HL-60 (cell line): ENCODE results near the gene MYRIP.

Experiments used
- CTCF ChIP-seq: IDR thresholded peaks from one replicate; pipeline ENCODE4 v1.5.1; 2011; ENCODE audit warnings: low read length, control low read depth, inconsistent platforms; ENCODE audit not compliant: insufficient read depth
- GABPA ChIP-seq: IDR thresholded peaks from 2 replicates; pipeline ENCODE4 v1.6.1; 2012; ENCODE audit warnings: low read depth
- POLR2AphosphoS5 ChIP-seq: IDR thresholded peaks from 2 replicates; pipeline ENCODE4 v1.6.1; 2012; ENCODE audit warnings: low read depth
- REST ChIP-seq: IDR thresholded peaks from 2 replicates; pipeline ENCODE4 v1.6.1; 2012; ENCODE audit warnings: low read depth; ENCODE audit not compliant: insufficient replicate concordance
- SPI1 ChIP-seq: IDR thresholded peaks from 2 replicates; pipeline ENCODE4 v1.6.1; 2012; ENCODE audit warnings: low read depth, mild to moderate bottlenecking, borderline replicate concordance

- TF ChIP-seq CTCF (no peak), GABPA (no peak), REST (no peak), SPI1 (no peak), POLR2AphosphoS5 (no peak)
These were observed 207.0 kb downstream of the MYRIP start for GRCh38 chr3:40016391-40016790.
